Measurements from ENCODE around the gene GPR158.

Gene GPR158

GRCh38 chr10:25493122-25493893 is 318.5 kb downstream of the GPR158 start:
- Histone ChIP-seq H3K4me3 (ENCODE audit: low read length) (no peak overlapping the region), H3K27me3 (ENCODE audit: control insufficient read depth, insufficient read depth, low read length) (no peaks in the 10 kb centered on the region), H3K9me3 (ENCODE audit: control insufficient read depth, insufficient read depth, low read length) (no peaks in the 10 kb centered on the region), H3K36me3 (ENCODE audit: control insufficient read depth, insufficient read depth, low read length) (no peaks in the 10 kb centered on the region), H3K4me1 (ENCODE audit: control insufficient read depth, insufficient read depth, low read length) (no peaks in the 10 kb centered on the region; the same call in 1 of the 2 replicates), H3K27ac (ENCODE audit: low read length) (no peak overlapping the region)
- WGBS (ENCODE audit: insufficient coverage, insufficient read length), result no CpG with 5 or more reads among the region's 4 CpGs
- DNase-seq (ENCODE audit: low read depth, low spot score), result peak; percentile 84

GRCh38 chr10:25497246-25497645 is 322.4 kb downstream of the GPR158 start:
- Histone ChIP-seq H3K4me1 (ENCODE audit: control insufficient read depth, insufficient read depth, low read length) (peaks cover 2% of the 10 kb centered on the region), H3K27ac (ENCODE audit: low read length) (no peak overlapping the region), H3K27me3 (ENCODE audit: control insufficient read depth, insufficient read depth, low read length) (no peaks in the 10 kb centered on the region), H3K36me3 (ENCODE audit: control insufficient read depth, insufficient read depth, low read length) (no peaks in the 10 kb centered on the region), H3K4me3 (ENCODE audit: low read length) (no peak overlapping the region), H3K9me3 (ENCODE audit: control insufficient read depth, insufficient read depth, low read length) (no peaks in the 10 kb centered on the region)
- 100% methylated on average over 1 of the region's 3 CpGs for WGBS (ENCODE audit: insufficient coverage, insufficient read length)
- no peak for DNase-seq (ENCODE audit: low read depth, low spot score)

GRCh38 chr10:25498645-25499044 is 323.8 kb downstream of the GPR158 start:
- Histone ChIP-seq H3K9me3 (ENCODE audit: control insufficient read depth, insufficient read depth, low read length) (no peaks in the 10 kb centered on the region), H3K27ac (ENCODE audit: low read length) (no peak overlapping the region), H3K27me3 (ENCODE audit: control insufficient read depth, insufficient read depth, low read length) (no peaks in the 10 kb centered on the region), H3K36me3 (ENCODE audit: control insufficient read depth, insufficient read depth, low read length) (no peaks in the 10 kb centered on the region), H3K4me1 (ENCODE audit: control insufficient read depth, insufficient read depth, low read length) (peaks cover 2% of the 10 kb centered on the region), H3K4me3 (ENCODE audit: low read length) (no peak overlapping the region)
- DNase-seq (ENCODE audit: low read depth, low spot score), result no peak
- no CpG with 5 or more reads among the region's 5 CpGs for WGBS (ENCODE audit: insufficient coverage, insufficient read length)

GRCh38 chr10:25501912-25502311 is 327.1 kb downstream of the GPR158 start:
- Histone ChIP-seq H3K9me3 (ENCODE audit: control insufficient read depth, insufficient read depth, low read length) (no peaks in the 10 kb centered on the region), H3K4me3 (ENCODE audit: low read length) (no peak overlapping the region), H3K36me3 (ENCODE audit: control insufficient read depth, insufficient read depth, low read length) (no peaks in the 10 kb centered on the region), H3K27ac (ENCODE audit: low read length) (no peak overlapping the region), H3K4me1 (ENCODE audit: control insufficient read depth, insufficient read depth, low read length) (peaks cover 2% of the 10 kb centered on the region), H3K27me3 (ENCODE audit: control insufficient read depth, insufficient read depth, low read length) (no peaks in the 10 kb centered on the region)
- DNase-seq (ENCODE audit: low read depth, low spot score), result no peak
- no CpG with 5 or more reads among the region's 4 CpGs for WGBS (ENCODE audit: insufficient coverage, insufficient read length)

- Histone ChIP-seq H3K27me3 (ENCODE audit: control insufficient read depth, insufficient read depth, low read length) (no peaks in the 10 kb centered on the region), H3K9me3 (ENCODE audit: control insufficient read depth, insufficient read depth, low read length) (no peaks in the 10 kb centered on the region), H3K4me1 (ENCODE audit: control insufficient read depth, insufficient read depth, low read length) (peaks cover 2% of the 10 kb centered on the region), H3K27ac (ENCODE audit: low read length) (no peak overlapping the region), H3K36me3 (ENCODE audit: control insufficient read depth, insufficient read depth, low read length) (no peaks in the 10 kb centered on the region), H3K4me3 (ENCODE audit: low read length) (no peak overlapping the region)
- WGBS (ENCODE audit: insufficient coverage, insufficient read length), result no CpG with 5 or more reads among the region's 1 CpG
- no peak for DNase-seq (ENCODE audit: low read depth, low spot score)
Measured at GRCh38 chr10:25502453-25502852, 327.7 kb downstream of the GPR158 start.

GRCh38 chr10:25504306-25504705 is 329.5 kb downstream of the GPR158 start:
- Histone ChIP-seq H3K4me3 (ENCODE audit: low read length) (no peak overlapping the region), H3K36me3 (ENCODE audit: control insufficient read depth, insufficient read depth, low read length) (no peaks in the 10 kb centered on the region), H3K27me3 (ENCODE audit: control insufficient read depth, insufficient read depth, low read length) (no peaks in the 10 kb centered on the region), H3K9me3 (ENCODE audit: control insufficient read depth, insufficient read depth, low read length) (no peaks in the 10 kb centered on the region), H3K27ac (ENCODE audit: low read length) (no peak overlapping the region), H3K4me1 (ENCODE audit: control insufficient read depth, insufficient read depth, low read length) (peaks cover 3% of the 10 kb centered on the region; the same call in 1 of the 2 replicates)
- WGBS (ENCODE audit: insufficient coverage, insufficient read length), result no CpG with 5 or more reads among the region's 3 CpGs
- DNase-seq (ENCODE audit: low read depth, low spot score), result no peak

- no peaks in the 10 kb centered on the region for H3K27me3 ChIP-seq (ENCODE audit: control insufficient read depth, insufficient read depth, low read length)
- H3K9me3 ChIP-seq (ENCODE audit: control insufficient read depth, insufficient read depth, low read length), result no peaks in the 10 kb centered on the region
- H3K36me3 ChIP-seq (ENCODE audit: control insufficient read depth, insufficient read depth, low read length), result no peaks in the 10 kb centered on the region
- peaks cover 3% of the 10 kb centered on the region; the same call in 1 of the 2 replicates for H3K4me1 ChIP-seq (ENCODE audit: control insufficient read depth, insufficient read depth, low read length)
- no peak overlapping the region for H3K27ac ChIP-seq (ENCODE audit: low read length)
- no peak overlapping the region for H3K4me3 ChIP-seq (ENCODE audit: low read length)
- WGBS (ENCODE audit: insufficient coverage, insufficient read length), result no CpG with 5 or more reads among the region's 3 CpGs
- no peak for DNase-seq (ENCODE audit: low read depth, low spot score)
Measured at GRCh38 chr10:25504838-25505237, 330.0 kb downstream of the GPR158 start.

GRCh38 chr10:25505466-25505865 is 330.7 kb downstream of the GPR158 start:
- Histone ChIP-seq H3K36me3 (ENCODE audit: control insufficient read depth, insufficient read depth, low read length) (no peaks in the 10 kb centered on the region), H3K27ac (ENCODE audit: low read length) (no peak overlapping the region), H3K9me3 (ENCODE audit: control insufficient read depth, insufficient read depth, low read length) (no peaks in the 10 kb centered on the region), H3K4me3 (ENCODE audit: low read length) (no peak overlapping the region), H3K4me1 (ENCODE audit: control insufficient read depth, insufficient read depth, low read length) (peaks cover 3% of the 10 kb centered on the region; the same call in 1 of the 2 replicates), H3K27me3 (ENCODE audit: control insufficient read depth, insufficient read depth, low read length) (no peaks in the 10 kb centered on the region)
- DNase-seq (ENCODE audit: low read depth, low spot score), result no peak
- WGBS (ENCODE audit: insufficient coverage, insufficient read length), result no CpG with 5 or more reads among the region's 3 CpGs

- no peak for DNase-seq (ENCODE audit: low read depth, low spot score)
- Histone ChIP-seq H3K36me3 (ENCODE audit: control insufficient read depth, insufficient read depth, low read length) (no peaks in the 10 kb centered on the region), H3K4me1 (ENCODE audit: control insufficient read depth, insufficient read depth, low read length) (peaks cover 3% of the 10 kb centered on the region; the same call in 1 of the 2 replicates), H3K27ac (ENCODE audit: low read length) (no peak overlapping the region), H3K4me3 (ENCODE audit: low read length) (no peak overlapping the region), H3K27me3 (ENCODE audit: control insufficient read depth, insufficient read depth, low read length) (no peaks in the 10 kb centered on the region), H3K9me3 (ENCODE audit: control insufficient read depth, insufficient read depth, low read length) (no peaks in the 10 kb centered on the region)
- WGBS (ENCODE audit: insufficient coverage, insufficient read length), result no CpG with 5 or more reads among the region's 2 CpGs
Measured at GRCh38 chr10:25506821-25507335, 332.1 kb downstream of the GPR158 start.

- DNase-seq (ENCODE audit: low read depth, low spot score), result no peak
- Histone ChIP-seq H3K4me3 (ENCODE audit: low read length) (no peak overlapping the region), H3K4me1 (ENCODE audit: control insufficient read depth, insufficient read depth, low read length) (peaks cover 2% of the 10 kb centered on the region; the same call in 1 of the 2 replicates), H3K9me3 (ENCODE audit: control insufficient read depth, insufficient read depth, low read length) (no peaks in the 10 kb centered on the region), H3K36me3 (ENCODE audit: control insufficient read depth, insufficient read depth, low read length) (no peaks in the 10 kb centered on the region), H3K27ac (ENCODE audit: low read length) (no peak overlapping the region), H3K27me3 (ENCODE audit: control insufficient read depth, insufficient read depth, low read length) (no peaks in the 10 kb centered on the region)
- no CpG with 5 or more reads among the region's 5 CpGs for WGBS (ENCODE audit: insufficient coverage, insufficient read length)
Measured at GRCh38 chr10:25508112-25508815, 333.5 kb downstream of the GPR158 start.
